ENCODE measurements around the gene TOB1.

The TOB1 gene

GRCh38 chr17:50824429-50824828 is 41.7 kb downstream of the TOB1 start:
- no peak for TF ChIP-seq TCF12 (IDR thresholded peaks at IDR 0.05; ENCODE audit: low read depth)
- TF ChIP-seq TAF1 (IDR thresholded peaks at IDR 0.05; ENCODE audit: low read depth), result no peak
- TF ChIP-seq EGR1 (IDR thresholded peaks at IDR 0.05), result no peak
- TF ChIP-seq REST (IDR thresholded peaks at IDR 0.05; ENCODE audit: low read depth), result no peak
- TF ChIP-seq USF1 (IDR thresholded peaks at IDR 0.05), result no peak
- no peak for TF ChIP-seq NFIC (IDR thresholded peaks at IDR 0.05)
- TF ChIP-seq TEAD4 (IDR thresholded peaks at IDR 0.05), result no peak
- no peak for TF ChIP-seq CEBPB (IDR thresholded peaks at IDR 0.05)
- TF ChIP-seq EP300 (IDR thresholded peaks at IDR 0.05; ENCODE audit: borderline replicate concordance), result no peak

GRCh38 chr17:50822550-50822949 is 43.6 kb downstream of the TOB1 start:
- no peak for TF ChIP-seq MAX (IDR thresholded peaks at IDR 0.05)
- no peak for TF ChIP-seq CEBPB (IDR thresholded peaks at IDR 0.05)

GRCh38 chr17:50820651-50821050 is 45.5 kb downstream of the TOB1 start:
- TF ChIP-seq RAD21 (IDR thresholded peaks at IDR 0.05; ENCODE audit: low read depth) (no peak), FOXM1 (IDR thresholded peaks at IDR 0.05; ENCODE audit: borderline replicate concordance, low read depth) (no peak), CEBPB (IDR thresholded peaks at IDR 0.05) (no peak)

- no peak for TF ChIP-seq ZBTB7A (IDR thresholded peaks at IDR 0.05; ENCODE audit: low read depth)
- TF ChIP-seq MAX (IDR thresholded peaks at IDR 0.05), result no peak
- TF ChIP-seq TCF12 (IDR thresholded peaks at IDR 0.05; ENCODE audit: low read depth), result no peak
- no peak for TF ChIP-seq CREB1 (IDR thresholded peaks at IDR 0.05; ENCODE audit: low read depth)
- TF ChIP-seq TEAD4 (IDR thresholded peaks at IDR 0.05), result no peak
- no peak for TF ChIP-seq EP300 (IDR thresholded peaks at IDR 0.05; ENCODE audit: borderline replicate concordance)
- TF ChIP-seq CEBPB (IDR thresholded peaks at IDR 0.05), result no peak
- TF ChIP-seq RAD21 (IDR thresholded peaks at IDR 0.05; ENCODE audit: low read depth), result no peak
- TF ChIP-seq USF1 (IDR thresholded peaks at IDR 0.05), result no peak
These were observed 47.1 kb downstream of the TOB1 start for GRCh38 chr17:50818921-50819657.

GRCh38 chr17:50818261-50818660 is 47.9 kb downstream of the TOB1 start:
- TF ChIP-seq REST (IDR thresholded peaks at IDR 0.05; ENCODE audit: low read depth), result no peak
- TF ChIP-seq YY1 (IDR thresholded peaks at IDR 0.05; ENCODE audit: low read depth), result no peak
- TF ChIP-seq RAD21 (IDR thresholded peaks at IDR 0.05; ENCODE audit: low read depth), result no peak
- TF ChIP-seq CREB1 (IDR thresholded peaks at IDR 0.05; ENCODE audit: low read depth), result no peak
- no peak for TF ChIP-seq ZBTB7A (IDR thresholded peaks at IDR 0.05; ENCODE audit: low read depth)
- no peak for TF ChIP-seq TAF1 (IDR thresholded peaks at IDR 0.05; ENCODE audit: low read depth)
- TF ChIP-seq EP300 (IDR thresholded peaks at IDR 0.05; ENCODE audit: borderline replicate concordance), result no peak
- no peak for TF ChIP-seq TCF12 (IDR thresholded peaks at IDR 0.05; ENCODE audit: low read depth)
- TF ChIP-seq TEAD4 (IDR thresholded peaks at IDR 0.05), result no peak

GRCh38 chr17:50817838-50818237 is 48.3 kb downstream of the TOB1 start:
- TF ChIP-seq YY1 (IDR thresholded peaks at IDR 0.05; ENCODE audit: low read depth) (no peak), MAX (IDR thresholded peaks at IDR 0.05) (no peak), REST (IDR thresholded peaks at IDR 0.05; ENCODE audit: low read depth) (no peak), EGR1 (IDR thresholded peaks at IDR 0.05) (no peak), ZBTB7A (IDR thresholded peaks at IDR 0.05; ENCODE audit: low read depth) (no peak), CREB1 (IDR thresholded peaks at IDR 0.05; ENCODE audit: low read depth) (no peak), NFIC (IDR thresholded peaks at IDR 0.05) (no peak), EP300 (IDR thresholded peaks at IDR 0.05; ENCODE audit: borderline replicate concordance) (no peak), RAD21 (IDR thresholded peaks at IDR 0.05; ENCODE audit: low read depth) (no peak), TCF12 (IDR thresholded peaks at IDR 0.05; ENCODE audit: low read depth) (no peak), TAF1 (IDR thresholded peaks at IDR 0.05; ENCODE audit: low read depth) (no peak), FOXM1 (IDR thresholded peaks at IDR 0.05; ENCODE audit: borderline replicate concordance, low read depth) (no peak), USF1 (IDR thresholded peaks at IDR 0.05) (no peak), CEBPB (IDR thresholded peaks at IDR 0.05) (no peak), TEAD4 (IDR thresholded peaks at IDR 0.05) (no peak)

All from Ishikawa (cell line).